ENCODE measurements around the gene DENND6B.

The DENND6B gene

DNA sequence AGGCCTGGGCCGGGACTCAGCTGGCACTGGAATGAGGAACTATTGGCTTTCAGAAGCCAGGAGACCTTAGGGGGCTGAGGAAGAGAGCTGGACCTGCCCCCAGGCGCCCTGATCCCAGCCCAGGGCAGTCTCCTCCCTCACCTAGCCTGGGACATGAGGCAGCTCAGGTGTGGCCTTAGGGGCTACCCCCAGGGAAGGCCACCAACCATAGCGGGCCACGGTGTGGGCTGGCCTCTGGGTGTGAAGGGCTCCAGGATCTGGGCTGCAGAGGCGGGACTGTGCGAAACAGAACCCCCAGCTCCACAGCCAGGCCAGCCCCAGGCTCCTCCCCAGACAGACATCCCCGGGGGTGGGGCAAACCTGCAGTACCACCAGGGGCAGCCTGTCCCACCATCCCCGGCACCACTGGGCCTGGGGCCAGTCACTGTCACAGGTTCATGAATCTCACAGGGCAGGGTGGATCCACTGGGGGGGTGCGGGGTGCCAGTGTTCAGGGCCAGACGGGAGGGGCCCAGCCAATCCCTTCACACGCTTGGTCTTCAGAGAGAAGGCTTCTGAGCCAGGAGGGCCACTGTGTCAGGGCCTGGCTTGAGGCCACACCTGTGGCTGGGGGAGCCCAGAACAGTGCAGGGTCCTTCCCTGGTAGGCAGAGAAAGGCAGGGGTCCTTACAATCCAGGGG is 22.8 kb downstream of the DENND6B start:
- DNase-seq (ENCODE audit: low read depth), result peak; percentile 24

DNA sequence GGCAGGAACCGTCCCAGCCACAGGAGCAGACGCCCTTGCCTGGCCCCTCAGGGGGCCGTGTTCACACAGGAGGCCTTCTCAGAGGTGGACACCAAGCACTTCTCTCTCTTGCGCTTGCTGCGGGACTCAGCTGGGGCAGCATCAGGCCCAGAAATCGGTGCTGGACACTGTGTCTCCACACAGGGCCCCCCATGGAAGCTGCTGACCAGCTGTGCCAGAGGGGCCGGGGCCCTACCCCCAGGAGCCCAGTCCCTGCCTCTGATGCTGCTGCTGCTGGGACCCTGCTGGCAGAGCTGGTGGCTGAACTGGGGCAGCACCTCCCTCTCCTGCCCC is 23.3 kb downstream of the DENND6B start:
- no peak for DNase-seq (ENCODE audit: low read depth)

DNA sequence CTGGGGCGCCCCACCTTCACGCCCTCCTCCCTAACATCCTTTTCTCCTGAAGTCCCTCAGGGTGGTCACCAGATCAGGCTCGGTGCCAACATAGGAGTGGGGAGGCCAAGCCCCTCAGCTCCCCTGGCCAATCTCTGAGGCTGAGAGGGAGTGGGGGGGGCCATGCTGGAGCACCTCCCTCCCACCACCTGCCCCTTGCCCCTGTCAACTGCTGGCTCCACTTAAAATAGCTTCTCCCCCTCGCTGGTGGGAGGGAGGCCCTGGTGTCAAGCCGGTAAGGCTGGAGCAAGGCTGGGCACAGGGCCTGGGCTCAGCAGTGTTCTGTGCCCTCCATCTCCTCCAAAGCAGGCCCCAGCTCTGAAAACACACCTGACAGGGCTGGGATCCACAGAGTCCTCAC is 24.2 kb downstream of the DENND6B start:
- no peak for DNase-seq (ENCODE audit: low read depth)

DNA sequence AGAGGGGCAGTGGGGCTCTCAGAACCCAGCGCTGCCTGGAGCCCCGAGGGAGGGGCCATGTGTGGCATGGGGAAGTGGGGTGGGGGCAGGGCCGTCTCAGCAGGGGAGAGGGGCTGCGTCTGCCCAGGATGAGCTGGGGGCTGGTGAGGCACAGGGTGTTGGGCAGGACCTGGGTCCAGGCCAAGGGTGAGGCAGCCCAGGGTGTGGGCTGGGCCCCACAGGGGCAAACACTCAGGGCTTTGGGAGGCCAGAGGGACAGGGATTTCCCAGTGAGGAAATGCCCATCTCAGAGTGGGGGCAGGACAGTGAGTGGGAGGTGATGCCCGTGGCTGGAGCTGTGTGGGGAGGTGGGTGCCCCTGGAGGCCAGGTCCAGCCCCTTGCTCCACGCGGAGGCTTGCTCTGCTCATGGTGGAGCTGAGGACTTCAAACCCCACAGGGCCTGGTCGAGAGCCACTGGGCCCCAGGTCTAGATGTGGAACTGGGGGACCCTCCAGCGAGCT is 24.7 kb downstream of the DENND6B start:
- DNase-seq (ENCODE audit: low read depth), result no peak

DNA sequence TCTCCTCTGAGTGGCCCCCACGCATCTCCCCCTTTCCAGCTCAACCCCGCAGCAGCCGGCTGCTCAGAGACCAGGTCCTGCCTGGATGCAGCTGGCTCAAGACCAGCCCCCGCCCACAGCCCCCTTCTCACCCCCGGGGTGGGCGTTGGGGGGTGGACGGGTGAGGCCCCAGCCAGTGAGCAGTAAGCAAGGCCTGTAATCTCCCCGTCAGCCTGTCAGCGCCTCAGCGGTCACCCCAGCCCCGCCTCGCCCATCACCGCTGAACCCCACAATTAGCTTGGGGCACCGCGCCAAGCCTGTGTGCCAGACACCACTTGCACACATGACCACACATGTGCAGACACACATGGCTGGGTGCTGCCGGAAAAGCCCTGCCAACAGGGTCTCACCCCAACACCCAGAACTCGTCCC is 25.2 kb downstream of the DENND6B start:
- no peak for DNase-seq (ENCODE audit: low read depth)

DNA sequence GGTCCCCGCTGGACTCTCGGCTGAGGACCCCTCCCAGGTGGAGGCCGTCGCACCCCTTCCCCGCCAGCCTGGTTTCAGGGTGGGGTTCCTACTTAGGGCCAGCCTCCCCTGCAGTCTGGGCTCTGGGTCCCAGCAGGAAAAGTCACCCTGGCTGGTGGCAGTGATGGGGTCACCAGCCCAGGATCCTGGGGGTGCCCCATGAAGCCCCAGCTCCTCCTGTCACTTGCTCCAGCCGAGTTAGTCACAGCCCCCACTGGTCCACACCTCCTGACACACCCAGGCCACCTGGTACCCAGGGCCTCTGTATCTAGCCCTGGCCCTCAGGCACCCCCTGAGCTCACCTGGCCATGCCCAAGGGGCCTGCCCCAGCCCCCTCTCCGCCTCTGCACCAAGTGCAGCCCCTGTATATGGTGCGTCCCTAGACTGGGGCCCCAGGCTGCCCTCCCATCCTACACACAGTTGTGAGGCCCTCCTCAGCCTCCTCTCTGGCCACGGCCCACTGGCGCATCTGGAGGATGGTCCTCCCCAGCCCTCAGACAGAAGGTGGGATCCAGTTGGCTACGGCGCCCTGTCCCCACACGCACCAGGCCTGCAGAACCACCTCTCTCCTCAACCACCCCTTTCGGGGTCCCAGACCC is 26.1 kb downstream of the DENND6B start:
- DNase-seq (ENCODE audit: low read depth), result no peak

DNA sequence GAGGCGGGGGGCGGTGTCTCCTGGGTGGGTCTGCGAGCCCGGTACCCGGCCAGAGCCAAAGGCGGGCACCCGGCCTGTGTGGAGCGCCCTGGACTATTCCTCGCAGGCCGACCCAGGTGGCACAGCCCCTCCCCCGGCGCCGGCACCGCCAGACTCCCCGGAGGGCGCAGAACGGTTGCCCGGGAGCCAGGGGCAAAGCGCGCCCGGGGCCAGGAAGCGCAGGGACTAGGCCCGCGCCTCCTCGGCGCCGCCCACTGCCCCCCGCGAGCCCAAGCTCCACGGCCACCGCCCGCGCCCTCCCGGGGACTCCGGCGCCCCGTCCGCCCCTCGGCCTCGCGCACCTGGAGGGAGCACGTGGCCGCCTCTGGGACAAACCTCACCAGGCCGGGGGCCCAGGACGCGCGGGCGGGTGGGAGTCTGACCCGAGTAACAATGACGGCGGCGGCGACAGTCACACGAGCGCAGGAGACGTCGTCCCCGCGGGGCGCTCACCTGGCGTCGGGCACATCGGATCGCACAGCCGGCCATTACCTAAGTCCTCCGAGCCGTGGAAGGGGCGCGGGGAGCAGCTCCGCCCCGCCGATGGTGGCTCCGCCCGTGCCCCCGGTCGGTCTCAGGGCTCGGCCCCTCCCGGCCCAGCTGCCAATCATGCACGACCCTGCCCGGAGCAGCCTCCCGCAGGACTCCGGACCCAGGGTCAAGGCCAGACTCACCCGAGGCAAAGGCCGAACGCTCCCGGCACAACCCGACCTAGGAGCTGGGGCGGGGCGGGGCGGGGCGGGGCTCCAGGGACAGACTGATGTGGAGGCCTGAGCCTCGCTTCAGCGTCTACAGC is 26.8 kb downstream of the DENND6B start:
- no peak for DNase-seq (ENCODE audit: low read depth)

DNA sequence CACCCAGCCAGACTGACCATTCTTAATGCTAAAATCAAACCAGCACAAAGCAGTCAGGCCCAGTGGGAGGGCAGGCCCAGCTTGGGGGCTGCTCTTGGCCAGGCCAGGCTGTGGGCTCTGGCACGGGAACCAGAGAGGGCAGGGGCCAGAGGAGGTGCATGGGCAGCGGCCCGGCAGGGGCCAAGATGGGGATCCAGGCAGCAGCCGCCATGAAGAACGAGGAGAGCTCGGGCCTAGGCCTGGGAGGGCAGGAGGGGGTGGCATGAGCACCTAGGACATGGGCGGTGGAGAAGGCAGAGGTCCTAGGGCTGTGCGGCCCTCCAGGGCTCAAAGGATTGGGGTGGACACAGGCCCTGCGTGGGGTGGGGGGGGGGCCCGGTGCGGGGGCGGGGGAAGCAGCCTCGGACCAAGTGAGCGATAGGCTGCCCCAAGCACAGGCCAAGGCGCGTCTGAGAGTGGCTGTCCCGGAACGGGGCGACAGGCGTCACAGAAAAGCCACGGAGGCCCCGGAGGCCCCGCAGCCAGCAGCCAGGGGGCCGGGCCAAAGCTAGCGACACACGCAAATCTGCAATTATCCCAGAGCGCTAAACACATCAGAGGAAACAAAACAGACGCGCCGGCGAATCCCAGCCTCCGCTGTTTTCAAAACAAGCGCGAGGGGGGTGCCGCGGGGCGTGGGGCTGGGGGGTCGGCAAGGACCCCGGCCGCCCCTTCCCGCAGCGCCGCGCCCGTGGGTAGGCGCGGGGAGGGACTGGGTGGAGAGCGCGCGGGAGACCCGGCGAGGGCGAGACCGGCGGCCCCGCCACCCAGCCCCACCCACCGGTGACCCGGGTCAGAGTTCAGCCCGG is 27.7 kb downstream of the DENND6B start:
- no peak for DNase-seq (ENCODE audit: low read depth)

DNA sequence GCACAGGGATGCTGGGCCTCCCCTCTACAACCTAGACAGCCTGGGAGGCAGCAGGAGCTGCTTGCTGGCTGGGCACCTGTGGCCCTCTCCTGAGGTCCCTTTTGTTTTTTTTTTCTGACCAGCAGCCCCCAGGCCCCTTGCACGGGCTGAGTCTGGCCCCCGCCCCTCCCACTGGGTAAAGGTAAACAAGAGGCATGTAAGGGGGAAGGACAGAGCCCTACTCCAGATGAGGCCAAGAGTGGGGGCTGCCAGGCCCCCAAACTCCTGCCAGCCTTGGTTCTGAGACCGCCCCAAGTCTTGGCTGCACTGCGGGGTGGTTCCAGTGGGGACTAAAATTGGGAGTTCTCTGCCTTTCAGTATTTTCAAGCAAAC is 28.6 kb downstream of the DENND6B start:
- DNase-seq (ENCODE audit: low read depth), result no peak

DNA sequence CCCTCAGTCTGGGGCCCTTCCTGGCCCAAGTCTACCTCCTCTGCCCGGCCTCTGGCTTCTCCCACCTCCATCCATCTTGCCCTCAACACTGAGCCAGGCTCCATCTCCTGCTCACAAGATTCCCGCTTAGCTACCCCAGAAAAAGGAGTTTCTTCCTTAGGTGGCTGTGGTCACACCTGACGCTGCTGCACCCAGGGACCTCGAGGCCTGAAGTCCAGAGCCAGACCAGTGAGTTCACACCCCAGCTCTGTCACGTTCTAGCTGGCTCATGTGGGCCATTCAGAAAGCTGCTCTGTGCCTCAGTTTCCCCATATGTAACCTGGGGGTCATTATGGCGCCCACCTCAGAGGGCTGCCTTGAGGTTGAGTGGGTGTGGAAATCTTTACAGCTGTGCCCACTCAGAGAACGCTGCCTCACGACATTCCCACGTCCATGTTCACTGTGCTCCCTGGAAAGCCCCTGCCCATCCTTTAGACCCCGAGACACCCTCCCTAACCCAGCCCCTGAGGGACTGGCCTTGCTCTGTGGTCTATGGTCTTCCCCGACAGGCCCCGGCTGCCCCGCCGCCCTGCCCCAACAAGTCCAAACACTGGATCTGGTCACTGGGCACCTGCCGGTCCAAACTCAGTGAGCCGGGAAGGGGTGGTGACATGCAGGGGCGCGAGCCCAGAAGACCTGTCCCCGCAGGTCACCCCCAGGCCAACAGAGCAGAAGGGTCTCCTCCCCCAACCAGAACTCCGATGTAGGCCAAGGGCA is 29.1 kb downstream of the DENND6B start:
- no peak for DNase-seq (ENCODE audit: low read depth)

DNA sequence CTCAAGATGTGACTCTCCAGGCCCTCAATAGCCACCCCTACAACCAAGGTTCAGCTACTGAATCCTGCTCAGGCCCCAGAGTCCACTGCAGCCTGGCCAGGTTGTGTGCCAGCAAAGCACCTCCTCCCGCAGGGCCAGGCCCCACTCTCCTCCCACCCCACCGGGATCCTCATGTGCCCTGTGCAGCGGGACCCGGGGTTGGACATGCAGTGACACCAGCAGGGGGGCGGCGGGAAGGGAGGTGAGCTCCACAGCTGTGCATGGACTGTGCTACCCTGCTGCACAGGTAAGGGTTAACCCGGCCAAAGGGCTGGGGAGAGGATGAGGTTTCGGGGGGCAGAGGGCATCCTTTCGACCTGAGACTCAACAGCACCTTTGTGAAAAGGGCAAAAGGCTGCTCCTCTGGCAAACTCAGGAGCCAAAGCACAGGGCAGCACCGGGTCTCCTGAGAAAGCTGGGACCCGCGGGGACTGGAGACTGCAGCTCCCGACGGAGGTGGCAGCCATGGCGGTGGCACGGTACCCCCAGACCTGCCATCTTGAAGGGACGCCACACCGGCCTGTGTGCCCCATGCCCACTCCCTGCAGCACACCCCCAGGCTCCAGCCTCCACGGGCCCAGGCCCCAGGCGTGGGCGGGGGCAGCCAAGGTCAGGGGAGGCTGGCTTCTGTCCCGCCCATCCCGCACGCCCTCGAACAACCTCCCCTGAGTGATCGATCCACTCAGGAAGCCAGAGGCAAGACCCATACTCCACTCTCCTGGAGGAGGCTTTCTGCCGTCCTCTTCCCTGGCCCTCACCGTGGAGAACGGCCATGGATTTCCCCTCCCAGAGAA is 29.9 kb downstream of the DENND6B start:
- no peak for DNase-seq (ENCODE audit: low read depth)

DNA sequence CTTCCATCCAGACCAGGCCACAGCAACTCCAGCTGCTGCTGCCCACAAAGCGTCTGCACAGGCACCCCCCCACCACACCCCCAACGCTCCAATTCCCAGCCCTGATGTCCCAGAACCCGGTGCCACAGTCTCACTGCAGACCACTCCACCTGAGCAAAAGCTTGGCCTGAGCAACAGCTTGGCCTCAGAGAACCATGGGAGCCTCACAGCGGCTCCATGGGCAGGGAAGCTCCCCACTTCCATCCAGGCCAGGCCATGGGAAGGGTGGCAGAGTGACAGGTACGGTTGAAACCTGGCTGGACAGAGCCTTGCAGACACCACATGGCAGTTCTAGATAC is 32.5 kb downstream of the DENND6B start:
- no peak for DNase-seq (ENCODE audit: low read depth)

DNA sequence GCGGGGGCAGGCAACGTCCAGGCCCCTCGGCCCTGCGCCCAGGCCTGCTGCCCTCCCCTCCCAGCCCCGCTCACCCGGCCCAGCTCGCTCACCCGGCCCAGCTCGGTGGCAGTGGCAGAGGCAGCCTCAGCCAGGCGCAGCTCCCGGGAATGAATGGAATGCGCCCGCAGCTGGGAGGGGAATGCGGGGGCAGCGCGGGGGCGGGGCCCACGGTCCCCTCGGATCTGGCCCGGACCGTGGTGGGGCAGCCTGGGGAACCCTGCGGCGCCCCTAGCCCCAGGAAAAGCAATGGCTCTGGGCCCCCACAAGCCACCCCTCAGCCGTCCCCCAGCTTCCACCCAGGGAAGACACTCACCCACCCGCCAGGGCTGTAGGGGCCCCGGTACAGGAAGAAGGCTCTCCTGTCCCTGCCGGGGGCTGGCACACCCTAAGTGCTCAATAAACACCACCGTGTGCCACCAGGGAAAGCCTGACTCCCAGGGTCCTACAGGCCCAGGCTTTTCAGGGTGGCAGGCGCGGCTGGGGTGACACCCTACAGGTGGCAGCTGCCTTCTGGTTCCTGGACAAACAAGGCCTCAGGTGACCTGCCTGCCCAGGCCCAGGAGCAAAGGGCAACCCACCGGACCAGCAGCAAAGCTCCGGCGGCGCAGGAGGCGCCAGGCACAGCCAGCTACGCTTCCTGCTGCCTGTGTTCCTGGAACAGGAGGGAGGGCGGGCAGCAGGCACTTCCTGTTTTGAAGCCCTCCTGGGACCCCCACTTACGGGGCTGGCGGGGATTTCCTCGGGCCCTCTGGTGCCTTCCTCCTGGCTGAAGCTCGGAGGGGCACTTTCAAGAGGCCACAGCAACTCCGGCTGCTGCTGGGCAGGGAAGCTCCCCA is 33.1 kb downstream of the DENND6B start:
- DNase-seq (ENCODE audit: low read depth), result peak; percentile 84

DNA sequence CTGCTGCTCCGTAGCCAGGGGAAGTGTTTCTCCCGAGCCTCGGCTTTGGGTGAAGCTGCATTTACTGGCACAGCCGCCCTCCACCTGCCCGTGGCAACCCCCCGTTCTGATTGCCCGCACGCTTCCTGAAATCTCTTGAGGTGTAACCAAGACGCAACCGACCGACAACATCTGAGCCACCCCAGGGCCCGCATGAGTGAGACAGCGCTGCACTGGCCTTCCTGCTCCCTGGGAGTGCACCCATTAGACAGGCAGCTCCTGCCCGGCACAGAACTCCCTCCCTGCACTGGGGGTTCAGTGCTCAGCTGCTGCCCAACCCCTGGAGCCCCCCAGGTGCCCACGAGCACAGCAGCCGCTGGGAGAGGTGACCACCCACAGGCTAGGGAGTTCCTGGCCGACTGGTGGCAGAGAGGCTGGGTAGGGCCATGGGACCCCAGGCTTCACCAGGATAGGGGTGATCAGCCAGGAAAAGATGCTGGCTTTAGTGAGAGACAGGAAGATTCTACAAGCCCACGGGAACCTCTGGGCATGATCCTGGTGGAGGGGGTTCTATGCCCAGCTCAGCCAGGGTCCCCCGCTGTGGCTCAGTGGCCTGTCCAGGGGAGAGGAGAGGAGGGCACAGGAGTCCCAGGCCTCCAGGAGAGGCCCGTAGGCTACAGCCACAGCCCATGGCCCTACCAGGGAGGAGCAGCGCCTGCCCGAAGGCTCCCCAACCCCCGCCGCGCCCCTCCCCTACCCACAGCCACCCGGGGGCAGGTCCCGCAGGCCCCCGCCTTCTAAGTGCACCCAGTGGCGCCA is 34.0 kb downstream of the DENND6B start:
- DNase-seq (ENCODE audit: low read depth), result no peak

DNA sequence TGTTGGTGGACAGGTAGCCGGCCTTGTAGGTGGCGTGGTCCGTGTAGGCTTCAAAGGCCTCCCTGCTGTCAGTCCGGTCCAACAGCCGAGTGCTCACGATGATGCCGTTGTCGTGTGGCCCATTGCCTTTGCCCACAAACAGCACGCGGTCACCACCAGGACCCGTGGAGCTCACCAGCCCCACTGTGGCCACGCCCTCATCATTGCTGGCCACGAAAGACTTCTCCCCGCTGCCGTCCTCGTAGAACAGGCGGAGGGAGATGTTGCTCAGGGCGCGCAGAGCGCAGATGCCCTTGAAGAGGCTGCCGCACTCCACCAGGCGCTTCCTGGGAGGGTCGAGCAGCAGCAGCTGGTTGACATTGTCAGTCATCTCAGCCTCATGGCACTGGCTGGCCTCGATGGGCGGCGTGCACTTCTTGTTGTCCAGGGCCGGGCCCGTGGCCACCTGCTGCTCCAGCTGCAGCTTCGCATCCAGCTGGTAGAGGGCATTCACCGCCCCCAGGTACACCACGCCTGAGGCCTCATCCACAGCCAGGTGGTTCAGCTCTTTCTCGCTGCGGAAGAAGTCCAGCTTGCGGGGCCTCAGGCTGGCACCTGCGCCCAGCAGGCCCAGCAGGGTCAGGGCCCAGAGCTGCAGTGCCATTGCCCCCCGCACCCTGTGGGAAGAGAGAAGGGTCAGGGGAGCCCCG is 36.7 kb downstream of the DENND6B start:
- no peak for DNase-seq (ENCODE audit: low read depth)

DNA sequence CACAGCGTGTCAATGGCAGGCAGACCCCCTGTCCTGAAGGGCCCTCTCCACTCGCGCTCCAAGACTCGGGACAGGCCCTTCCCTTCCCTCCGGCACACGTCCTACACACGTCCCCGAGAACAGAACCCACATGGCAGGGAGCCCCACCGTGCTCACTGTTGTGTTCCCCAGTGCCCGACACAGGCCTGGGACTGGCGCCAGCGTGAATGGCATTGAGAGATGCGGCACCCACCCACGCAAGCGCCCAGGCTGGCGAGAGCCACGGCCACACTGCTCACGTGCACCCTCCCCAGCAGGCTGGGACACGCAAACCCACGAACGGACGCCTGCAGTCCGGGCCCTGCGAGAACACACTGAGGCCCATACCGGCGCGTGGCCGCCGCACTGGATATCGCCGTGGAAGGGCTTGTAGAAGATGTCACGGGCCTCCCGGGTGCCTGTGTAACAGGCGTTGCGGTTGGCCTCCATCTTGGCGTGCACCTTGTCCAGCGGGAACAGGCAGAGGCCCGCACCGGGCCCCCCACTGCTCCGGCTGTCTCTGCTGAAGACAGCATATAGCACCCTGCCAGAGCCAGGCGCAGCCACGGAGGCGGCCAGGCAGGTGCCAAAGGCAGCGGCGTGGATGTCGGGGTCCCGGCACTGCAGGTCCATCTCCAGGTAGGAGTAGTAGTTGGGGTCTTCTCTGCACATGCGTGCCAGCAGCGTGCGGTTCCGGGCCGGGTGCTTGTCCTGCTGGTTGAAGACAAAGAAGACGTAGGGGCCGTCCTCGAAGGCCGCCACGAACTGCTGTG is 37.5 kb downstream of the DENND6B start:
- no peak for DNase-seq (ENCODE audit: low read depth)

DNA sequence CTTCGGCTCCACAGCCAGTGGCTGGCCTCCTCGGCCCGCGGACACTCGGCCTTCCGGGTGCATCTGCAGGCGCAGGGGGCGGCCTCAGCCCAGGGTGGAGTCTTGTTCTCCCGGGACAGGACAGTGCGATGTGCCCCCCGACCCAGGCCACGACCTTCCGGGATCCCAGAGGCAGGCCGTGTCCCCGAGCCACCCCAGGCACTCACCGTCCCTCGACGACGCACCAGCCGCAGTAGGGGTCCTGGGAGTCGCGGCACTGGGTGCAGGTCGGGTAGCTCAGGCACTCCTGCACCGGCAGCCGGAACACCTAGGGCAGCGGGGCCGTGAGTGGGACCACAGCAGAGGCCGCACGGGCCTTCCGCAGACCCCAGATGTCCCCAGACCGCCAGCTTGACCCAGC is 39.1 kb downstream of the DENND6B start:
- no peak for DNase-seq (ENCODE audit: low read depth)
